PC-9 (cell line): Measurements from ENCODE around the gene HSPA12A. TPM values are rescaled to one million over a fixed set of nuclear protein-coding genes. Genes with fewer than 3 reads are reported as not detected.

ENCODE experiments used
- BruUV-seq: library from RNA; stranded (reverse); fragments of 400-500 nt; replicated peaks from 2 replicates; lab custom pipeline; 2021; lab: Mats Ljungman, UMichigan
- CTCF ChIA-PET: fragments of 300-600 bp; sonication (Branson Sonifier 250); formaldehyde crosslinking; loops from one replicate; lab custom pipeline; 2022; ENCODE audit warnings: antibody characterized with exemption; lab: Charles Lee
- POLR2A ChIA-PET: fragments of 300-600 bp; sonication (Branson Sonifier 250); formaldehyde crosslinking; loops from one replicate; lab custom pipeline; 2022; ENCODE audit warnings: antibody characterized with exemption; ENCODE audit not compliant: unreplicated experiment; lab: Charles Lee
- DNase-seq, 2 experiments: peaks; one replicate each; pipeline versions ENCODE4 v3.0.0 to v3.0.0-alpha.2; 2015 to 2022; ENCODE audit warnings: mixed read lengths in 1 of 2
- H2AFZ ChIP-seq: fragments of 200-600 bp; sonication (generic); 2 replicates; pipeline ENCODE4 v1.8.1; 2017; ENCODE audit warnings: antibody characterized with exemption
- H3F3A ChIP-seq: fragments of 200-600 bp; sonication (generic); 2 replicates; pipeline ENCODE4 v1.8.1; 2017; ENCODE audit warnings: antibody characterized with exemption, mild to moderate bottlenecking, low read depth; ENCODE audit not compliant: insufficient read depth
- H3K27ac ChIP-seq: fragments of 200-600 bp; sonication (generic); 2 replicates; pipeline ENCODE4 v1.6.1; 2016; ENCODE audit warnings: mixed run types
- H3K27me3 ChIP-seq: fragments of 200-600 bp; sonication (generic); 2 replicates; pipeline ENCODE4 v1.6.1; 2016; ENCODE audit warnings: low read depth, mixed run types; ENCODE audit not compliant: insufficient read depth
- H3K36me3 ChIP-seq: fragments of 200-600 bp; sonication (generic); 2 replicates; pipeline ENCODE4 v1.6.1; 2016; ENCODE audit warnings: low read depth, mixed run types
- H3K4me1 ChIP-seq: fragments of 200-600 bp; sonication (generic); replicated peaks from 2 replicates; pipeline ENCODE4 v1.6.1; 2016; ENCODE audit warnings: mixed run types; ENCODE audit not compliant: insufficient read depth
- H3K4me2 ChIP-seq: fragments of 200-600 bp; sonication (generic); 2 replicates; pipeline ENCODE4 v1.6.1; 2017; ENCODE audit warnings: mixed run types
- H3K4me3 ChIP-seq: fragments of 200-600 bp; sonication (generic); 2 replicates; pipeline ENCODE4 v1.6.1; 2016; ENCODE audit warnings: mixed run types
- H3K79me2 ChIP-seq: fragments of 200-600 bp; sonication (generic); 2 replicates; pipeline ENCODE4 v1.6.1; 2017; ENCODE audit warnings: low read depth, mixed run types
- H3K9me2 ChIP-seq: fragments of 200-600 bp; sonication (generic); 2 replicates; pipeline ENCODE4 v1.8.1; 2017; ENCODE audit warnings: mild to moderate bottlenecking; ENCODE audit not compliant: insufficient read depth
- H3K9me3 ChIP-seq: fragments of 200-600 bp; sonication (generic); 2 replicates; pipeline ENCODE4 v1.8.1; 2016; ENCODE audit warnings: low read depth; ENCODE audit not compliant: insufficient read depth
- H4K20me1 ChIP-seq: fragments of 200-600 bp; sonication (generic); 2 replicates; pipeline ENCODE4 v1.8.1; 2017; ENCODE audit not compliant: insufficient read depth
- EZH2 ChIP-seq: fragments of 200-600 bp; sonication (generic); IDR thresholded peaks from 2 replicates; pipeline ENCODE4 v1.8.0; 2017; ENCODE audit warnings: antibody characterized with exemption, low read depth
- intact Hi-C: fragments of 100-400 bp; cut with micrococcal nuclease; formaldehyde crosslinking; loops from one replicate; pipeline ENCODE4 v1.10.0; 2022; ENCODE audit not compliant: unreplicated experiment
- total RNA-seq: library from RNA; stranded (reverse); gene quantifications from 2 replicates; pipeline ENCODE4 v1.2.3, GENCODE V29; 2021
- TF ChIP-seq, protein P1 (sequence below): fragments of 200-600 bp; sonication (generic); conservative IDR thresholded peaks from 2 replicates; pipeline ENCODE4 v1.6.1; 2017; ENCODE audit warnings: mixed run types, antibody characterized with exemption, mild to moderate bottlenecking, moderate library complexity

Gene HSPA12A
- total RNA-seq, 1 experiment from 2014 or later: 12.1 TPM

DNA sequence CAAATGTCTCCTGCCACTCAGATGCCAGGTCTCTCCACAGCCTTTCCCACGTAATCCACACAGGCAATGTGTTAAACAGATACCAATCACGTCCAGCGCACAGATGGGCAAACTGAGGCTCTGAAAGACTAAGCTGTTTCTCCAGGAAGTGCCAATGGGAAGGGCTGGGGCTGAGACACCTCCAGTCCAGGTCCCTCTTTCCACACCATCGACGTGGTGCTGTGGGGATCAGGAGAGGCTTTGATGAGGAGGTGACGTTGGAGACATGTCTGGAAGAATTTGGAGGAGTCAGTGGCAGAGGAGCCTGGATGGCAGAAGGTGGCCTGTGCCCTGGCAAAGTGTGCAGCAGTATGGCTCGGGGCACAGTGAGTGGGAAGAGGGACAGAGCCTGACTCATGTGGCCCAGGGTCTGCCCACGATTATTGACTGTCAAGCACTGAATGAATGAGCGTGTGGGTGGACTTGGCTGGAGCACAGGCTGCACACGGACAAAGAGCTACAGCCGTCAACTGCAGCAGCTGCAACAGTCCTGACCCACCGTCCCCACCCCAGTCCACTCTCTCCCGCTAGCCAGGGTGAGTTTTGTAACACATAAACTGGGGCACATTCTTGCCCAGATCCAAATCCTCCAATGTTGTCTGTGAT is 40.8 kb upstream of the HSPA12A start:
- Histone ChIP-seq H3K4me3 (no peak overlapping the region), H3K9me3 (no peaks in the 10 kb centered on the region), H3K27me3 (no peaks in the 10 kb centered on the region), H2AFZ (no peak overlapping the region), H3K9me2 (no peaks in the 10 kb centered on the region), H3F3A (no peaks in the 10 kb centered on the region), H4K20me1 (no peaks in the 10 kb centered on the region), H3K27ac (no peak overlapping the region), H3K79me2 (no peaks in the 10 kb centered on the region), H3K4me1 (0 out of 2 replicates have a peak, but pooled peaks cover 9% of the 10 kb centered on the region), H3K4me2 (no peak overlapping the region), H3K36me3 (no peaks in the 10 kb centered on the region)
- no peak for TF ChIP-seq EZH2
- TF ChIP-seq, protein P1, sequence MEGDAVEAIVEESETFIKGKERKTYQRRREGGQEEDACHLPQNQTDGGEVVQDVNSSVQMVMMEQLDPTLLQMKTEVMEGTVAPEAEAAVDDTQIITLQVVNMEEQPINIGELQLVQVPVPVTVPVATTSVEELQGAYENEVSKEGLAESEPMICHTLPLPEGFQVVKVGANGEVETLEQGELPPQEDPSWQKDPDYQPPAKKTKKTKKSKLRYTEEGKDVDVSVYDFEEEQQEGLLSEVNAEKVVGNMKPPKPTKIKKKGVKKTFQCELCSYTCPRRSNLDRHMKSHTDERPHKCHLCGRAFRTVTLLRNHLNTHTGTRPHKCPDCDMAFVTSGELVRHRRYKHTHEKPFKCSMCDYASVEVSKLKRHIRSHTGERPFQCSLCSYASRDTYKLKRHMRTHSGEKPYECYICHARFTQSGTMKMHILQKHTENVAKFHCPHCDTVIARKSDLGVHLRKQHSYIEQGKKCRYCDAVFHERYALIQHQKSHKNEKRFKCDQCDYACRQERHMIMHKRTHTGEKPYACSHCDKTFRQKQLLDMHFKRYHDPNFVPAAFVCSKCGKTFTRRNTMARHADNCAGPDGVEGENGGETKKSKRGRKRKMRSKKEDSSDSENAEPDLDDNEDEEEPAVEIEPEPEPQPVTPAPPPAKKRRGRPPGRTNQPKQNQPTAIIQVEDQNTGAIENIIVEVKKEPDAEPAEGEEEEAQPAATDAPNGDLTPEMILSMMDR: no peak
- ChIA-PET POLR2A (no interaction called here), CTCF (no interaction called here)
- no peak for DNase-seq
- intact Hi-C loops: no loop called here
- BruUV-seq: no TSS peak

DNA sequence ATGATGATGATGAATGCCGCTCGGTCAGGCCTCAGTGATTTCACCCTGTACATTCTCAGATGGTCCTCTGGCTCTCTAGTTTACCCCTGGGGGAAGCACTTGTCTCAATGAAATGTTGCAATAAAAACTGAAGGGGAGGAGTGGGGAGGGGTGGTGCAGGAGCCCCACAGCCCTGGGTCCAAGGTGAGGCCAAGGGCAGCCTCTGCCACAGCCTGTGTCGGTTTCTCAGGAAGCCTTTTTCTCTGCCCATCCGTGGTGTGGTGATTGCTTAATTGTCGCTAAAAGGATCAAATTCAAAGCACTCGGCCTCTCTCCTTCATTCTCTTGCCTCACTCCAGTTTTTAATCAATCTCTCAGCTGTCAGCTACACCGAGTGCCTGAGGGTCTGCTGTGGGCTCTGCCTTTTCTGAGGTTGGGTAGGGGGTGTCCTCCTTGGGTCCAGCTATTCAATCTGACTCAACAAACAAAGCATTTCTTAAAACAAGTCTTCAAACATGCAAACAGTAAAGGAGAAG is 39.1 kb upstream of the HSPA12A start:
- Histone ChIP-seq H3F3A (no peaks in the 10 kb centered on the region), H3K4me2 (no peak overlapping the region), H3K4me1 (peaks cover 9% of the 10 kb centered on the region; the same call in 1 of the 2 replicates), H3K4me3 (no peak overlapping the region), H3K9me3 (no peaks in the 10 kb centered on the region), H2AFZ (no peak overlapping the region), H3K27me3 (no peaks in the 10 kb centered on the region), H3K27ac (no peak overlapping the region), H3K36me3 (no peaks in the 10 kb centered on the region), H3K9me2 (no peaks in the 10 kb centered on the region), H4K20me1 (no peaks in the 10 kb centered on the region), H3K79me2 (no peaks in the 10 kb centered on the region)
- DNase-seq: no peak
- BruUV-seq: no TSS peak
- no peak for TF ChIP-seq EZH2
- TF ChIP-seq, protein P1: no peak
- ChIA-PET CTCF (no interaction called here), POLR2A (no interaction called here)
- intact Hi-C loops: no loop called here

DNA sequence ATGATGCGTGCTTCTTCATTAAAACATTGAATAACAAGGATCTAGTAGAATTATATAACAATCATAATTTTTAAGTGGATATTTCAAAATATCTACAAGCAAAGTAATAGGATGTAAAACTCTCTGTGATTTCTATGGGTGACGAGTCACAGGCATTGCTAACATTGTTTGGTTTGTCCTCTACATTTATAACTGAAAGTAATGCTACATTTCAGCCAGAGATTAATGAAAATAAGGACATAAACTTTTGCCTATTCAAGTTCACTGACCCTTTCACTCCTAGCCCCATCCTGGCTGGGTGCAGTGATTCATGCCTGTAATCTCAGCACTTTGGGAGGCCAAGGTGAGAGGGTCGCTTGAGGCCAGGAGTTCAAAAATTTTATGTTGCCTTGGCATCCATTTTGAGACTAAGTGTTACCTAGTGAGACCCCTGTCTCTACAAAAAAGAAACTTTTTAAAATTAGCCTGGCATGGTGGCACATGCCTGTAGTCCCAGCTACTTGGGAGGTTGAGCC is 38.4 kb upstream of the HSPA12A start:
- Histone ChIP-seq H3K79me2 (no peaks in the 10 kb centered on the region), H3K9me3 (no peaks in the 10 kb centered on the region), H3K27ac (no peak overlapping the region), H4K20me1 (no peaks in the 10 kb centered on the region), H3K4me2 (no peak overlapping the region), H2AFZ (no peak overlapping the region), H3F3A (no peaks in the 10 kb centered on the region), H3K4me3 (no peak overlapping the region), H3K27me3 (no peaks in the 10 kb centered on the region), H3K4me1 (peaks cover 9% of the 10 kb centered on the region; the same call in 1 of the 2 replicates), H3K36me3 (no peaks in the 10 kb centered on the region), H3K9me2 (no peaks in the 10 kb centered on the region)
- no TSS peak for BruUV-seq
- DNase-seq: no peak
- CTCF ChIA-PET: no interaction called here
- intact Hi-C loops: no loop called here
- POLR2A ChIA-PET: no interaction called here
- TF ChIP-seq EZH2: no peak
- TF ChIP-seq, protein P1: no peak
